Measurements from ENCODE around the gene CHRNA4.

DNA sequence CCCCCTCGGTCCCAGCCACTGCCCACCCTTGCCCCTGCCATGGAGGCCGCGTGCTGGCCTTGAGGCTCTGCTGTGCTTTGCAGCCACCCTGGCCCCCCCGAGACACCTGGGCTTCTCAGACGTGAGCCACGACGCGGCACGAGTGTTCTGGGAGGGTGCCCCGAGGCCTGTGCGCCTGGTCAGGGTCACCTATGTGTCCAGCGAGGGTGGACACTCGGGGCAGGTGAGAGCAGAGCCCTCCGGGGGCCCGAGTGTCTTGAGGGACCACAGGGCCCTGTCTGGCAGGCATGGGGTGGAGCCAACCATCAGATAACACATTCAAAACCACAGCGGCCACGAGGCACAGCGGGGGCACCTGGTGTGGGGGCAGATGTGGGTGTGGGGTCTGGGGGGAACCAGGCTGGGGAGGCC, 49.3 kb downstream of the CHRNA4 start:
- TF ChIP-seq CTCF (conservative IDR thresholded peaks at IDR 0.05 in 1 of 2, IDR thresholded peaks at IDR 0.05 in 1 of 2; ENCODE audit: low read depth in 1 of 2, low read length in 2 of 2) (no peak), EZH2 (IDR thresholded peaks at IDR 0.05; ENCODE audit: low read length, missing control alignments) (no peak)

All from fibroblast of lung (primary cell).